HCT116 (cell line): ENCODE measurements around the gene SPTY2D1. TPM values are rescaled to one million over a fixed set of nuclear protein-coding genes. Genes with fewer than 3 reads are reported as not detected.

Experiments
- ATAC-seq: fragments of 200-7000 bp; cut with Tn5 transposase; 2 replicates; pipeline ENCODE4 v1.9.1; 2020; ENCODE audit warnings: mild to moderate bottlenecking, moderate library complexity
- BruUV-seq: library from RNA; stranded (reverse); fragments of 400-500 nt; replicated peaks from 2 replicates; lab custom pipeline; 2021; lab: Mats Ljungman, UMichigan
- CTCF ChIA-PET: fragments of 300-600 bp; sonication (Branson Sonifier 250); formaldehyde crosslinking; loops from one replicate; lab custom pipeline; 2021; ENCODE audit warnings: antibody characterized with exemption; lab: Charles Lee
- POLR2A ChIA-PET: fragments of 300-600, 350-600 bp; sonication (Branson Sonifier 250); formaldehyde crosslinking; loops from one replicate; lab custom pipeline; 2021; ENCODE audit warnings: antibody characterized with exemption; lab: Charles Lee
- RAD21 ChIA-PET, 2 experiments: fragments of 300-600 bp; sonication (Branson Sonifier 250); formaldehyde crosslinking; loops; one replicate each; lab custom pipeline; 2023; ENCODE audit warnings: low total read pairs in 2 of 2; ENCODE audit not compliant: uncharacterized antibody in 2 of 2, unreplicated experiment in 2 of 2, low non-redundant PET in 1 of 2; lab: Charles Lee
- DNase-seq: peaks from one replicate; pipeline ENCODE4 v3.0.0-alpha.2; 2010; ENCODE audit warnings: low read depth, low spot score
- H2AFZ ChIP-seq: fragments of 200-600 bp; shearing (Covaris generic), sonication (generic); 2 replicates; pipeline ENCODE4 v1.6.1; 2017; ENCODE audit warnings: low read depth, mixed run types, mixed read lengths, antibody characterized with exemption, low read length; ENCODE audit not compliant: poor library complexity, severe bottlenecking
- H3K27ac ChIP-seq: 2 replicates; pipeline ENCODE4 v1.5.1; 2012; ENCODE audit warnings: low read depth, low read length
- H3K27me3 ChIP-seq: fragments of 200-600 bp; sonication (generic); 2 replicates; pipeline ENCODE4 v1.6.1; 2016; ENCODE audit warnings: mixed run types, low read length, mixed read lengths; ENCODE audit not compliant: insufficient read depth
- H3K36me3 ChIP-seq, 2 experiments: fragments of 200-500 bp in 1 of 2; fragments of 200-600 bp in 1 of 2; sonication (Bioruptor generic) in 1 of 2; sonication (generic) in 1 of 2; 2 replicates each; pipeline versions ENCODE4 v1.5.1 to v1.6.1; 2014 to 2016; ENCODE audit warnings: low read length in 2 of 2, inconsistent platforms in 1 of 2, mixed read lengths in 1 of 2, mixed run types in 1 of 2; ENCODE audit not compliant: insufficient read depth in 2 of 2, control insufficient read depth in 1 of 2
- H3K4me1 ChIP-seq, 2 experiments: fragments of 200-600 bp in 1 of 2; sonication (generic) in 1 of 2; 2 replicates each; pipeline versions ENCODE4 v1.5.1 to v1.6.1; 2012 to 2017; ENCODE audit warnings: low read length in 2 of 2, inconsistent platforms in 1 of 2, mild to moderate bottlenecking in 1 of 2, mixed read lengths in 1 of 2, mixed run types in 1 of 2, moderate library complexity in 1 of 2; ENCODE audit not compliant: insufficient read depth in 2 of 2, control insufficient read depth in 1 of 2
- H3K4me2 ChIP-seq: fragments of 200-600 bp; sonication (generic); 2 replicates; pipeline ENCODE4 v1.6.1; 2017; ENCODE audit warnings: mixed run types, low read length, mixed read lengths
- H3K4me3 ChIP-seq, 2 experiments: fragments of 200-600 bp in 1 of 2; sonication (generic) in 1 of 2; replicated peaks in 1 of 2; 2 replicates each; pipeline ENCODE4 v1.5.1; 2011 to 2016; ENCODE audit warnings: low read length in 2 of 2, control low read depth in 1 of 2, low read depth in 1 of 2, mild to moderate bottlenecking in 1 of 2, mixed read lengths in 1 of 2, mixed run types in 1 of 2
- H3K79me2 ChIP-seq: fragments of 200-600 bp; sonication (generic); 2 replicates; pipeline ENCODE4 v1.6.1; 2017; ENCODE audit warnings: mild to moderate bottlenecking, mixed run types, low read length, moderate library complexity, mixed read lengths; ENCODE audit not compliant: insufficient read depth
- H3K9ac ChIP-seq: fragments of 200-600 bp; sonication (generic); 2 replicates; pipeline ENCODE4 v1.6.1; 2016; ENCODE audit warnings: low read length, mixed read lengths
- H3K9me2 ChIP-seq: fragments of 200-600 bp; sonication (generic), shearing (Covaris generic); 2 replicates; pipeline ENCODE4 v1.6.1; 2017; ENCODE audit warnings: mixed run types, mild to moderate bottlenecking, moderate library complexity; ENCODE audit not compliant: insufficient read depth
- H3K9me3 ChIP-seq, 2 experiments: fragments of 200-500 bp in 1 of 2; fragments of 200-600 bp in 1 of 2; sonication (Bioruptor generic) in 1 of 2; sonication (generic) in 1 of 2; 2 replicates each; pipeline ENCODE4 v1.6.1; 2014 to 2017; ENCODE audit warnings: low read length in 2 of 2, mixed read lengths in 2 of 2, inconsistent platforms in 1 of 2, low read depth in 1 of 2, mild to moderate bottlenecking in 1 of 2, mixed run types in 1 of 2, moderate library complexity in 1 of 2; ENCODE audit not compliant: control insufficient read depth in 1 of 2, insufficient read depth in 1 of 2
- H4K20me1 ChIP-seq: fragments of 200-600 bp; sonication (generic), shearing (Covaris generic); 2 replicates; pipeline ENCODE4 v1.6.1; 2017; ENCODE audit warnings: mixed run types, mild to moderate bottlenecking, moderate library complexity; ENCODE audit not compliant: insufficient read depth
- CEBPB ChIP-seq: IDR thresholded peaks from 2 replicates; pipeline ENCODE4 v1.6.1; 2012; ENCODE audit warnings: low read depth
- CTCF ChIP-seq, 3 experiments: fragments of 200-600 bp in 1 of 3; sonication (generic) in 1 of 3; IDR thresholded peaks in 2 of 3; conservative IDR thresholded peaks in 1 of 3; 2 replicates each; pipeline ENCODE4 v1.5.1; 2012 to 2017; ENCODE audit warnings: low read depth in 2 of 3, low read length in 2 of 3, antibody characterized with exemption in 1 of 3, borderline replicate concordance in 1 of 3, control low read depth in 1 of 3, mild to moderate bottlenecking in 1 of 3, mixed read lengths in 1 of 3, mixed run types in 1 of 3, moderate library complexity in 1 of 3; ENCODE audit not compliant: insufficient read depth in 1 of 3
- EGR1 ChIP-seq: IDR thresholded peaks from 2 replicates; pipeline ENCODE4 v1.6.1; 2012; ENCODE audit warnings: low read depth
- ELF1 ChIP-seq: IDR thresholded peaks from 2 replicates; pipeline ENCODE4 v1.6.1; 2012; ENCODE audit warnings: low read depth, borderline replicate concordance
- EZH2phosphoT487 ChIP-seq: fragments of 200-600 bp; IDR thresholded peaks from 2 replicates; pipeline ENCODE4 v1.6.1; 2018; ENCODE audit warnings: antibody characterized with exemption, borderline replicate concordance
- FOSL1 ChIP-seq: IDR thresholded peaks from 2 replicates; pipeline ENCODE4 v1.6.1; 2012; ENCODE audit warnings: low read depth
- JUND ChIP-seq: IDR thresholded peaks from 2 replicates; pipeline ENCODE4 v1.6.1; 2012
- MAX ChIP-seq: IDR thresholded peaks from 2 replicates; pipeline ENCODE4 v1.6.1; 2012
- POLR2A ChIP-seq: IDR thresholded peaks from 2 replicates; pipeline ENCODE4 v1.7.0; 2011; ENCODE audit warnings: borderline replicate concordance; ENCODE audit not compliant: insufficient read depth, insufficient read length; ENCODE audit errors: extremely low read depth
- SP1 ChIP-seq: IDR thresholded peaks from 2 replicates; pipeline ENCODE4 v1.6.1; 2012; ENCODE audit warnings: low read depth
- TCF7L2 ChIP-seq: IDR thresholded peaks from 2 replicates; pipeline ENCODE4 v1.7.0; 2011; ENCODE audit warnings: borderline replicate concordance, inconsistent platforms; ENCODE audit not compliant: insufficient read depth, insufficient read length; ENCODE audit errors: extremely low read depth
- ZFX ChIP-seq: fragments of 450-650 bp; IDR thresholded peaks from 2 replicates; pipeline ENCODE4 v1.6.1; 2017
- ZNF274 ChIP-seq: fragments of 200-500 bp; sonication (Bioruptor generic); IDR thresholded peaks from 2 replicates; pipeline ENCODE4 v1.6.1; 2014; ENCODE audit warnings: mild to moderate bottlenecking, low read depth, low read length, inconsistent platforms
- intact Hi-C: fragments of 100-400 bp; cut with micrococcal nuclease; formaldehyde crosslinking; loops from 2 replicates; pipeline ENCODE4 v1.10.0; 2022
- total RNA-seq: library from RNA; stranded (reverse); gene quantifications from one replicate; pipeline ENCODE4 v1.2.1, GENCODE V29; 2021; ENCODE audit not compliant: unreplicated experiment
- TF ChIP-seq, protein P1 (sequence below): IDR thresholded peaks from 2 replicates; pipeline ENCODE4 v1.6.1; 2011; ENCODE audit warnings: mild to moderate bottlenecking, low read length, moderate library complexity; ENCODE audit not compliant: insufficient replicate concordance; ENCODE audit errors: extremely low read depth

Gene SPTY2D1
- total RNA-seq, 1 experiment from 2014 or later: 19.7 TPM

GRCh38 chr11:18634140-18635032, at the start of gene SPTY2D1 (continued):
- TF ChIP-seq ZNF274 (no peak), TCF7L2 (peak; percentile 73)
- TF ChIP-seq, protein P1, sequence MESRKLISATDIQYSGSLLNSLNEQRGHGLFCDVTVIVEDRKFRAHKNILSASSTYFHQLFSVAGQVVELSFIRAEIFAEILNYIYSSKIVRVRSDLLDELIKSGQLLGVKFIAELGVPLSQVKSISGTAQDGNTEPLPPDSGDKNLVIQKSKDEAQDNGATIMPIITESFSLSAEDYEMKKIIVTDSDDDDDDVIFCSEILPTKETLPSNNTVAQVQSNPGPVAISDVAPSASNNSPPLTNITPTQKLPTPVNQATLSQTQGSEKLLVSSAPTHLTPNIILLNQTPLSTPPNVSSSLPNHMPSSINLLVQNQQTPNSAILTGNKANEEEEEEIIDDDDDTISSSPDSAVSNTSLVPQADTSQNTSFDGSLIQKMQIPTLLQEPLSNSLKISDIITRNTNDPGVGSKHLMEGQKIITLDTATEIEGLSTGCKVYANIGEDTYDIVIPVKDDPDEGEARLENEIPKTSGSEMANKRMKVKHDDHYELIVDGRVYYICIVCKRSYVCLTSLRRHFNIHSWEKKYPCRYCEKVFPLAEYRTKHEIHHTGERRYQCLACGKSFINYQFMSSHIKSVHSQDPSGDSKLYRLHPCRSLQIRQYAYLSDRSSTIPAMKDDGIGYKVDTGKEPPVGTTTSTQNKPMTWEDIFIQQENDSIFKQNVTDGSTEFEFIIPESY: peak; percentile 89

DNA sequence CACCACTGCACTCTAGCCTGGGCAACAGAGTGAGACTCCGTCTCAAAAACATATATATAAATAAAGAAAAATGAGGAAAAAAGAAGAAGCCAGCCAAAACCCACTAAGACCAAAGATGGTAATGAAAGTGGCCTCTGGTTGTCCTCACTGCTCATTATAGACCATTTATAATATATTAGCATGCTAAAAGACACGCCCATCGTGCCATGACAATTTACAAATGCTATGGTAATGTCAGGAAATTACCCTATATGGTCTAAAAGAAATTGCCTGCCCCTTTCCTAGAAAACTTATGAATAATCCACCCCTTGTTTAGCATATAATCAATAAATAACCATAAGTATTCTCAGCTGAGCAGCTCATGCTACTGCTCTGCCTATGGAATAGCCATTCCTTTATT, 48.3 kb upstream of the SPTY2D1 start:
- DNase-seq: no peak
- Histone ChIP-seq H3K36me3 (no peaks in the 10 kb centered on the region), H3K9ac (no peak overlapping the region), H2AFZ (no peak overlapping the region), H4K20me1 (no peaks in the 10 kb centered on the region), H3K4me1 (peaks cover 0 to 5% of the 10 kb centered on the region in 2 experiments; a peak in 1 of 4 replicates)
- BruUV-seq: no TSS peak
- no peak for TF ChIP-seq CEBPB
- TF ChIP-seq, protein P1: no peak
- TF ChIP-seq EZH2phosphoT487: no peak
- TF ChIP-seq FOSL1: no peak
- TF ChIP-seq ZNF274: no peak
- no peak for TF ChIP-seq CTCF (IDR thresholded peaks at IDR 0.05 in 2 of 3, conservative IDR thresholded peaks at IDR 0.05 in 1 of 3; ENCODE audit: borderline replicate concordance in 1 of 3, insufficient read depth in 1 of 3, low read depth in 2 of 3, low read length in 2 of 3)
- TF ChIP-seq POLR2A: no peak
- no peak for TF ChIP-seq MAX
- no peak for TF ChIP-seq JUND
- no peak for TF ChIP-seq ZFX
- no peak for TF ChIP-seq EGR1
- no peak for TF ChIP-seq SP1
- no peak for TF ChIP-seq ELF1
- TF ChIP-seq, all 23 proteins: peak for 0
- intact Hi-C loops: no loop called here
- Histone ChIP-seq H3K79me2 (no peaks in the 10 kb centered on the region), H3K27ac (no peak overlapping the region), H3K4me3 (no peak overlapping the region), H3K4me2 (no peak overlapping the region), H3K9me3 (no peaks in the 10 kb centered on the region), H3K27me3 (no peaks in the 10 kb centered on the region), H3K9me2 (no peaks in the 10 kb centered on the region)
- POLR2A ChIA-PET: no interaction called here
- CTCF ChIA-PET: no interaction called here
- no peak for ATAC-seq
- RAD21 ChIA-PET: no interaction called here
